Astrocyte of the cerebellum (primary cell): Measurements from ENCODE around the gene PLCXD3.

Source experiments
- DNase-seq: peaks from one replicate; pipeline ENCODE4 v3.0.0-alpha.2; 2011; ENCODE audit warnings: low read depth
- H3K4me3 ChIP-seq: 2 replicates; pipeline ENCODE4 v1.5.1; 2011; ENCODE audit warnings: mild to moderate bottlenecking, low read depth, low read length, moderate library complexity
- CTCF ChIP-seq: IDR thresholded peaks from 2 replicates; pipeline ENCODE4 v1.5.1; 2012; ENCODE audit warnings: low read length, low read depth, moderate library complexity, mild to moderate bottlenecking; ENCODE audit errors: missing control alignments
- in situ Hi-C: cut with HindIII; loops from 2 replicates; pipeline ENCODE4 v1.10.0; 2017; ENCODE audit warnings: low sequenced_read_pairs

PLCXD3 gene

DNA sequence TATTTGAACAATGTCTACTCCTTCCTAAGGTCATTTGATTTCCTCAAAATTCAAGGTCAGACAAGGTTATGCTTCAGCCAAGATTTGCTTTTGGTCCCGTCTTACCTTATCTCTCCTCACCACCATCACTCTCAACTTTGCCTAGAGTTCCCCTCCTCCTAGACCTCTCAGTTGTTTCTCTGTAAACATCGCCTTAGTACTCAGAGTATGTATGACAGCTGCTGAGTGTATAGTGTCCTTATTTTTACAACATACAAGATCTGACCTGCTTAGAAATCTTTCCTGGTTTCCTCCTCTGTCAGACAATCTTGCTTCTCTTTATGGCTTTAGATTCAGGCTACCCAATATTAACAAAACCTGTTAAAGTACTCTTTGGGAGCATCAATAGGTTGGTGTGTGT is 247.1 kb downstream of the PLCXD3 start:
- in situ Hi-C loops, result loop anchor here (25.0 kb wide), 1 partner anchor 574 kb away; no protein-coding TSS in a partner anchor
- no peak for TF ChIP-seq CTCF
- no peak overlapping the region for H3K4me3 ChIP-seq
- no peak for DNase-seq
